ENCODE results near the gene PXK. TPM values are rescaled to one million over a fixed set of nuclear protein-coding genes. Genes with fewer than 3 reads are reported as not detected.
A peak's percentile ranks its signal among the peaks of the same experiment; 100 is the strongest.

PXK gene
- polyA plus RNA-seq, 3 donors = 31.5 to 54.0 (median 52.9) TPM

DNA sequence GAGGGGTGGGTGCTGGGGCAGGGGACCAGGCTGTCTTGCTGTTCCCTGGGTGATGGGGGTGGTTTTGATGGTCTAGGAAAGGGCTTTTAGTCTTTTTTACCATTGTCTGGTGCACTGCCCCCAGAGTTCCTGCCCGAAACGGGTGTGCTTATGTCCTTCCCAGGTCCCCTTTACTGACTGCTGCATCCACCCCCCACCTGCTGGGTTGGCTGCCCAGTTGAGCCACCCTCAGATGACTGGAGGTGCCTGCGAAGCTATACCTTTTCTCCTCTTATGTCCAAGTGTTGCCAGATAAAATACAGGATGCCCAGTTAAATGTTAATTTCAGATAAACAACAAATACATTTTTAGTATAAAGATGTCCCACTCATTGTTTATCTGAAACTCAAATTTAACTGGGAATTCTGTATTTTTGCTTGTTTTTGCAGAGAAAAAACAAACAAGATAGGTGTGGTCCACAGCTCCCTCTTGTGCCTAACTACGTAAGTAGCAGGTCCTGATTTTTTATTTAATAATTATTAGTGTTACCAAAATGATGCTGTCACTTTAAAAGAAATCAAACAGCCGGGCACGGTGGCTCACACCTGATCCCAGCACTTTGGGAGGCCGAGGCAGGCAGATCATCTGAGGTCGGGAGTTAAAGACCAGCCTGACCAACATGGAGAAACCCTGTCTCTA lies 32.7 kb upstream of the PXK start:
- Histone ChIP-seq H3K79me2 (ENCODE audit: insufficient read depth, low read length) (no peaks in the 10 kb centered on the region), H3K36me3 (replicated peaks in 1 of 2; ENCODE audit: control insufficient read depth in 1 of 2, insufficient read depth in 2 of 2, low read length in 2 of 2) (no peaks in the 10 kb centered on the region), H3K27me3 (ENCODE audit: control insufficient read depth in 2 of 2, insufficient read depth in 2 of 2, low read length in 2 of 2) (no peaks in the 10 kb centered on the region), H3K9me3 (replicated peaks in 1 of 2; ENCODE audit: control insufficient read depth in 1 of 2, insufficient read depth in 1 of 2, low read length in 2 of 2) (peaks cover 8 to 11% of the 10 kb centered on the region in 2 donors), H3K4me1 (ENCODE audit: control insufficient read depth in 1 of 2, insufficient read depth in 2 of 2, low read length in 2 of 2) (no peaks in the 10 kb centered on the region), H3K9ac (ENCODE audit: insufficient read depth, low read length, poor library complexity, severe bottlenecking) (no peak overlapping the region), H3K27ac (ENCODE audit: low read depth in 1 of 2, low read length in 2 of 2) (no peak overlapping the region), H2AFZ (ENCODE audit: insufficient read depth, low read depth, low read length, poor library complexity, severe bottlenecking) (no peak overlapping the region), H3K4me2 (replicated peaks; ENCODE audit: extremely low read depth, low read length, poor library complexity, severe bottlenecking) (no peak overlapping the region), H3K4me3 (replicated peaks in 1 of 3; ENCODE audit: low read depth in 2 of 3, low read length in 3 of 3) (no peak overlapping the region), H4K20me1 (ENCODE audit: insufficient read depth, low read length) (no peaks in the 10 kb centered on the region)
- Mint-ChIP-seq H3K36me3 (no peaks in the 10 kb centered on the region), H3K4me1 (no peaks in the 10 kb centered on the region), H3K9me3 (peaks cover 5 to 19% (median 9%) of the 10 kb centered on the region in 7 donors), H3K27me3 (ENCODE audit: low read depth in 3 of 3) (peaks cover 12 to 25% (median 19%) of the 10 kb centered on the region in 3 donors), H3K4me3 (no peak overlapping the region), H3K27ac (no peak overlapping the region)
- DNase-seq = peak; percentile 7 to 19 (median 17)
- TF ChIP-seq, protein P1, sequence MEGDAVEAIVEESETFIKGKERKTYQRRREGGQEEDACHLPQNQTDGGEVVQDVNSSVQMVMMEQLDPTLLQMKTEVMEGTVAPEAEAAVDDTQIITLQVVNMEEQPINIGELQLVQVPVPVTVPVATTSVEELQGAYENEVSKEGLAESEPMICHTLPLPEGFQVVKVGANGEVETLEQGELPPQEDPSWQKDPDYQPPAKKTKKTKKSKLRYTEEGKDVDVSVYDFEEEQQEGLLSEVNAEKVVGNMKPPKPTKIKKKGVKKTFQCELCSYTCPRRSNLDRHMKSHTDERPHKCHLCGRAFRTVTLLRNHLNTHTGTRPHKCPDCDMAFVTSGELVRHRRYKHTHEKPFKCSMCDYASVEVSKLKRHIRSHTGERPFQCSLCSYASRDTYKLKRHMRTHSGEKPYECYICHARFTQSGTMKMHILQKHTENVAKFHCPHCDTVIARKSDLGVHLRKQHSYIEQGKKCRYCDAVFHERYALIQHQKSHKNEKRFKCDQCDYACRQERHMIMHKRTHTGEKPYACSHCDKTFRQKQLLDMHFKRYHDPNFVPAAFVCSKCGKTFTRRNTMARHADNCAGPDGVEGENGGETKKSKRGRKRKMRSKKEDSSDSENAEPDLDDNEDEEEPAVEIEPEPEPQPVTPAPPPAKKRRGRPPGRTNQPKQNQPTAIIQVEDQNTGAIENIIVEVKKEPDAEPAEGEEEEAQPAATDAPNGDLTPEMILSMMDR (IDR thresholded peaks at IDR 0.05) = peak; percentile 72
- WGBS (ENCODE audit: insufficient coverage) = 3% methylated on average over 4 of the region's 8 CpGs
- intact Hi-C loops (cut with micrococcal nuclease) = loop anchor here in 1 of 2 donors (2.0 kb wide), 1 partner anchor 113 kb away; no protein-coding TSS in a partner anchor

GRCh38 chr3:58305882-58306711 lies 26.6 kb upstream of the PXK start, which contains the start of the genes HTD2 and RPP14:
HTD2 (plus strand) TSS chr3:58306520; CDS start chr3:58317614, 11,094 bp downstream.
RPP14 (plus strand) TSS chr3:58306245; CDS start chr3:58310330, 4,085 bp downstream.
- Mint-ChIP-seq H3K4me3 (peak within 1 kb of the TSS; percentile 94 to 98), H3K36me3 (peaks cover 10 to 19% of the 10 kb centered on the region in 2 donors), H3K4me1 (peaks cover 27% of the 10 kb centered on the region), H3K27me3 (ENCODE audit: low read depth in 3 of 3) (peaks cover 7 to 12% (median 8%) of the 10 kb centered on the region in 3 donors), H3K9me3 (peaks cover 5 to 10% (median 7%) of the 10 kb centered on the region in 7 donors), H3K27ac (peak within 1 kb of the TSS; percentile 98 to 100 (median 100))
- Histone ChIP-seq H3K27me3 (ENCODE audit: control insufficient read depth in 2 of 2, insufficient read depth in 2 of 2, low read length in 2 of 2) (no peaks in the 10 kb centered on the region), H3K4me2 (replicated peaks; ENCODE audit: extremely low read depth, low read length, poor library complexity, severe bottlenecking) (peak within 1 kb of the TSS; percentile 81), H3K36me3 (replicated peaks in 1 of 2; ENCODE audit: control insufficient read depth in 1 of 2, insufficient read depth in 2 of 2, low read length in 2 of 2) (peaks cover 14 to 29% of the 10 kb centered on the region in 2 donors), H3K79me2 (ENCODE audit: insufficient read depth, low read length) (peaks cover 47% of the 10 kb centered on the region), H3K4me3 (replicated peaks in 1 of 3; ENCODE audit: low read depth in 2 of 3, low read length in 3 of 3) (peak within 1 kb of the TSS; percentile 80 to 88 (median 87)), H3K27ac (ENCODE audit: low read depth in 1 of 2, low read length in 2 of 2) (peak within 1 kb of the TSS; percentile 81 to 93), H2AFZ (ENCODE audit: insufficient read depth, low read depth, low read length, poor library complexity, severe bottlenecking) (peak within 1 kb of the TSS; percentile 73), H3K9me3 (replicated peaks in 1 of 2; ENCODE audit: control insufficient read depth in 1 of 2, insufficient read depth in 1 of 2, low read length in 2 of 2) (peaks cover 8 to 9% of the 10 kb centered on the region in 2 donors), H3K4me1 (ENCODE audit: control insufficient read depth in 1 of 2, insufficient read depth in 2 of 2, low read length in 2 of 2) (peaks cover 18 to 23% of the 10 kb centered on the region in 2 donors), H3K9ac (ENCODE audit: insufficient read depth, low read length, poor library complexity, severe bottlenecking) (peak within 1 kb of the TSS; percentile 91), H4K20me1 (ENCODE audit: insufficient read depth, low read length) (peaks cover 29% of the 10 kb centered on the region)
- intact Hi-C loops (cut with micrococcal nuclease) = loop anchor here (5.0 kb wide), 2 partner anchors 111 to 326 kb away; no protein-coding TSS in a partner anchor
- under 1% methylated on average over 66 of the region's 71 CpGs for WGBS (ENCODE audit: insufficient coverage)
- TF ChIP-seq, protein P1 (IDR thresholded peaks at IDR 0.05) = peak; percentile 89
- peak; percentile 97 to 99 (median 98) for DNase-seq
